H1 (cell line): ENCODE results near the gene MESD. TPM values are rescaled to one million over a fixed set of nuclear protein-coding genes. Genes with fewer than 3 reads are reported as not detected.

Experiments used
- CTCF ChIA-PET: fragments of 300-600 bp; sonication (Branson Sonifier 250); formaldehyde crosslinking; loops from one replicate; lab custom pipeline; 2021; ENCODE audit not compliant: partially characterized antibody; lab: Charles Lee
- POLR2A ChIA-PET: fragments of 300-600 bp; sonication (Branson Sonifier 250); formaldehyde crosslinking; loops from one replicate; lab custom pipeline; 2021; ENCODE audit warnings: inconsistent platforms; ENCODE audit not compliant: partially characterized antibody; lab: Charles Lee
- DNase-seq, 2 experiments: peaks; one replicate each; pipeline versions ENCODE4 v3.0.0 to v3.0.0-alpha.2; 2010 to 2022; ENCODE audit warnings: low spot score in 2 of 2, low read depth in 1 of 2, mixed read lengths in 1 of 2
- FAIRE-seq: peaks from 2 replicates; lab custom pipeline; 2011; peaks lifted over from hg19 to GRCh38; lab: Jason Lieb, UNC
- H2AFZ ChIP-seq: 2 replicates; pipeline ENCODE4 v1.8.1; 2012; ENCODE audit warnings: low read length, inconsistent platforms
- H2AK5ac ChIP-seq: 2 replicates; pipeline ENCODE4 v1.6.1; 2013; ENCODE audit warnings: low read depth, low read length
- H2BK120ac ChIP-seq: replicated peaks from 2 replicates; pipeline ENCODE3; 2013; ENCODE audit warnings: low read depth, low read length, inconsistent platforms
- H2BK12ac ChIP-seq: 2 replicates; pipeline ENCODE4 v1.6.1; 2013; ENCODE audit warnings: low read depth, low read length
- H2BK15ac ChIP-seq: 2 replicates; pipeline ENCODE4 v1.6.1; 2013; ENCODE audit warnings: low read length
- H2BK20ac ChIP-seq: 2 replicates; pipeline ENCODE4 v1.6.1; 2013; ENCODE audit warnings: low read length
- H2BK5ac ChIP-seq: 2 replicates; pipeline ENCODE4 v1.6.1; 2013; ENCODE audit warnings: low read depth, low read length
- H3K14ac ChIP-seq: 2 replicates; pipeline ENCODE4 v1.6.1; 2013; ENCODE audit warnings: inconsistent platforms; ENCODE audit not compliant: insufficient read length
- H3K18ac ChIP-seq: 2 replicates; pipeline ENCODE4 v1.6.1; 2013; ENCODE audit warnings: low read length; ENCODE audit errors: extremely low read depth
- H3K23ac ChIP-seq: 2 replicates; pipeline ENCODE4 v1.6.1; 2013; ENCODE audit warnings: inconsistent platforms; ENCODE audit not compliant: insufficient read length
- H3K23me2 ChIP-seq: 2 replicates; pipeline ENCODE4 v1.6.1; 2013; ENCODE audit warnings: low read depth, low read length
- H3K27ac ChIP-seq: 2 replicates; pipeline ENCODE4 v1.6.1; 2011; ENCODE audit warnings: low read depth, low read length, inconsistent platforms
- H3K27me3 ChIP-seq, 4 experiments: replicated peaks in 1 of 4; 1 replicate in 1 of 4; 2 replicates in 3 of 4; pipeline versions ENCODE4 v1.6.1 to v1.8.1; 2011 to 2013; ENCODE audit warnings: low read length in 3 of 4, mild to moderate bottlenecking in 3 of 4, inconsistent platforms in 2 of 4, mixed read lengths in 2 of 4, moderate library complexity in 1 of 4; ENCODE audit not compliant: control insufficient read depth in 3 of 4, insufficient read depth in 3 of 4; ENCODE audit errors: extremely low read depth in 1 of 4
- H3K36me3 ChIP-seq, 4 experiments: 2 replicates each; pipeline versions ENCODE4 v1.6.1 to v1.8.1; 2011 to 2013; ENCODE audit warnings: mild to moderate bottlenecking in 4 of 4, low read length in 3 of 4, moderate library complexity in 2 of 4, control low read depth in 1 of 4, inconsistent platforms in 1 of 4; ENCODE audit not compliant: insufficient read depth in 4 of 4, control insufficient read depth in 2 of 4
- H3K4ac ChIP-seq: replicated peaks from 2 replicates; pipeline ENCODE3; 2013; ENCODE audit warnings: low read length, low read depth, mixed read lengths, inconsistent platforms; ENCODE audit not compliant: insufficient read length
- H3K4me1 ChIP-seq, 4 experiments: replicated peaks in 1 of 4; 1 replicate in 1 of 4; 2 replicates in 3 of 4; pipeline versions ENCODE4 v1.6.1 to v1.8.1; 2011 to 2013; ENCODE audit warnings: low read length in 3 of 4, inconsistent platforms in 2 of 4, mixed read lengths in 1 of 4; ENCODE audit not compliant: insufficient read depth in 4 of 4, control insufficient read depth in 3 of 4
- H3K4me2 ChIP-seq, 2 experiments: 2 replicates each; pipeline versions ENCODE4 v1.6.1 to v1.8.1; 2011 to 2013; ENCODE audit warnings: low read depth in 2 of 2, low read length in 2 of 2, control low read depth in 1 of 2, inconsistent platforms in 1 of 2, mild to moderate bottlenecking in 1 of 2; ENCODE audit not compliant: insufficient read depth in 1 of 2
- H3K4me3 ChIP-seq, 4 experiments: fragments of 200-600, 300-600 bp in 1 of 4; sonication (generic), shearing (Covaris generic), sonication (Bioruptor Twin) in 1 of 4; 2 replicates each; pipeline versions ENCODE4 v1.5.1 to v1.8.1; 2011 to 2016; ENCODE audit warnings: low read length in 4 of 4, low read depth in 3 of 4, control low read depth in 2 of 4, inconsistent platforms in 2 of 4, mild to moderate bottlenecking in 2 of 4, mixed read lengths in 1 of 4, moderate library complexity in 1 of 4; ENCODE audit not compliant: insufficient read depth in 2 of 4; ENCODE audit errors: extremely low read depth in 1 of 4
- H3K56ac ChIP-seq: replicated peaks from 2 replicates; pipeline ENCODE3; 2013; ENCODE audit warnings: low read depth, mild to moderate bottlenecking, mixed read lengths, low read length, inconsistent platforms; ENCODE audit not compliant: insufficient read length
- H3K79me1 ChIP-seq: 2 replicates; pipeline ENCODE4 v1.6.1; 2013; ENCODE audit warnings: low read depth, low read length, control low read depth
- H3K79me2 ChIP-seq, 2 experiments: 2 replicates each; pipeline versions ENCODE4 v1.6.1 to v1.8.1; 2012 to 2013; ENCODE audit warnings: low read length in 2 of 2, mild to moderate bottlenecking in 2 of 2, inconsistent platforms in 1 of 2; ENCODE audit not compliant: insufficient read depth in 2 of 2, control insufficient read depth in 1 of 2
- H3K9ac ChIP-seq, 4 experiments: replicated peaks in 1 of 4; 1 replicate in 1 of 4; 2 replicates in 3 of 4; pipeline versions ENCODE4 v1.6.1 to v1.8.1; 2011 to 2013; ENCODE audit warnings: low read depth in 3 of 4, low read length in 3 of 4, control low read depth in 2 of 4, mild to moderate bottlenecking in 2 of 4, moderate library complexity in 2 of 4, inconsistent platforms in 1 of 4; ENCODE audit errors: extremely low read depth in 1 of 4
- H3K9me3 ChIP-seq, 2 experiments: 2 replicates each; pipeline versions ENCODE4 v1.6.1 to v1.8.1; 2012 to 2013; ENCODE audit warnings: mild to moderate bottlenecking in 2 of 2, moderate library complexity in 2 of 2, control low read depth in 1 of 2, inconsistent platforms in 1 of 2, low read depth in 1 of 2, low read length in 1 of 2, mixed read lengths in 1 of 2; ENCODE audit not compliant: insufficient read depth in 2 of 2
- H4K20me1 ChIP-seq, 2 experiments: replicated peaks in 1 of 2; 2 replicates each; pipeline versions ENCODE3 to v1.8.1; 2011 to 2013; ENCODE audit warnings: inconsistent platforms in 2 of 2, low read length in 2 of 2, mild to moderate bottlenecking in 1 of 2; ENCODE audit not compliant: insufficient read depth in 2 of 2, control insufficient read depth in 1 of 2
- H4K5ac ChIP-seq: 2 replicates; pipeline ENCODE4 v1.6.1; 2013; ENCODE audit warnings: low read length, low read depth, mixed read lengths, inconsistent platforms; ENCODE audit not compliant: insufficient read length
- H4K8ac ChIP-seq: 2 replicates; pipeline ENCODE4 v1.8.0; 2013; ENCODE audit warnings: mild to moderate bottlenecking, moderate library complexity, low read length, inconsistent platforms; ENCODE audit not compliant: insufficient read depth; ENCODE audit errors: extremely low read depth
- H4K91ac ChIP-seq: replicated peaks from 2 replicates; pipeline ENCODE3; 2013; ENCODE audit warnings: low read length, mixed read lengths, inconsistent platforms; ENCODE audit not compliant: insufficient read length
- CBX5 ChIP-seq: fragments of 300-800, 300-1000 bp; sonication (generic); IDR thresholded peaks from 2 replicates; pipeline ENCODE4 v1.7.1; 2016; ENCODE audit warnings: antibody characterized with exemption, low read length, low read depth
- E2F6 ChIP-seq: IDR thresholded peaks from 2 replicates; pipeline ENCODE4 v1.6.1; 2012; ENCODE audit warnings: inconsistent platforms
- HDAC2 ChIP-seq, 2 experiments: fragments of 300-600 bp in 1 of 2; sonication (generic) in 1 of 2; IDR thresholded peaks; 2 replicates each; pipeline ENCODE4 v1.6.1; 2011 to 2012; ENCODE audit warnings: low read depth in 2 of 2, low read length in 2 of 2, mild to moderate bottlenecking in 2 of 2, moderate library complexity in 2 of 2, borderline replicate concordance in 1 of 2, inconsistent platforms in 1 of 2
- KDM4A ChIP-seq: IDR thresholded peaks from one replicate; pipeline ENCODE4 v1.7.1; 2012; ENCODE audit warnings: low read depth, mild to moderate bottlenecking, moderate library complexity, low read length, inconsistent platforms; ENCODE audit not compliant: severe bottlenecking
- KDM5A ChIP-seq: fragments of 200-600 bp; IDR thresholded peaks from 2 replicates; pipeline ENCODE4 v1.7.1; 2012; ENCODE audit warnings: mild to moderate bottlenecking, low read length, inconsistent platforms, mixed read lengths
- MAX ChIP-seq: IDR thresholded peaks from 2 replicates; pipeline ENCODE4 v1.6.1; 2012; ENCODE audit warnings: inconsistent platforms
- NRF1 ChIP-seq: IDR thresholded peaks from 2 replicates; pipeline ENCODE4 v1.6.1; 2011; ENCODE audit warnings: mild to moderate bottlenecking, low read depth, low read length, improper control_type of control experiment
- SP4 ChIP-seq: IDR thresholded peaks from 2 replicates; pipeline ENCODE4 v1.6.1; 2012; ENCODE audit warnings: low read length, inconsistent platforms
- WGBS, 2 experiments: shearing (Covaris generic) in 1 of 2; methylation state at CpG; one replicate each; pipeline versions ENCODE4 v1.1.6 to v1.1.7; 2013 to 2015; ENCODE audit warnings: low lambda C conversion rate in 2 of 2, mixed read lengths in 2 of 2, inconsistent platforms in 1 of 2, low coverage in 1 of 2, missing lambda C conversion rate in 1 of 2; ENCODE audit not compliant: insufficient replicate concordance in 2 of 2, insufficient coverage in 1 of 2, insufficient read length in 1 of 2; ENCODE audit errors: extremely low coverage in 1 of 2, missing lambda C conversion rate in 1 of 2; 5-methylcytosine and 5-hydroxymethylcytosine counted together
- polyA plus RNA-seq, 7 experiments: library from polyadenylated mRNA; depleted of rRNA in 3 of 7; stranded (reverse) in 5 of 7; unstranded in 2 of 7; fragments of >200 nt in 5 of 7; fragments of 200-250 nt in 2 of 7; gene quantifications; 1 replicate in 5 of 7; 2 replicates in 1 of 7; 4 replicates in 1 of 7; pipeline versions ENCODE4 v1.2.1 to v1.2.3, GENCODE V29; 2011 to 2013; ENCODE audit warnings: missing spikeins in 2 of 7, mixed read lengths in 2 of 7
- total RNA-seq: library from RNA; stranded (reverse); fragmentation: NEBNext Ultra II Directional; extraction: Animal tissue kit (Norgen Biotek cat#: 25700); gene quantifications from 2 replicates; pipeline ENCODE4 v1.2.1, GENCODE V29; 2021

Gene MESD
- total and polyA plus RNA-seq, 2 of the 8 experiments (the other 6 are each of a cell fraction or from before 2014, with no cell fraction given) = 11.0 to 28.3 TPM

- no peak overlapping the region for H4K8ac ChIP-seq
- POLR2A ChIA-PET = interaction anchor here (2.0 kb wide), 1 partner anchor 12 kb away, joined by 8 read pairs; the partner anchor contains the start of gene TLNRD1
- DNase-seq (no peak), FAIRE-seq (no peak)
- no peaks in the 10 kb centered on the region; the same call in 1 of the 2 replicates for H3K79me1 ChIP-seq
- no peaks in the 10 kb centered on the region for H3K79me2 ChIP-seq
- H3K4ac ChIP-seq = no peak overlapping the region
- H3K27ac ChIP-seq = no peak overlapping the region
- no peak overlapping the region for H3K23ac ChIP-seq
- H3K4me1 ChIP-seq = no peaks in the 10 kb centered on the region
- no peak overlapping the region for H3K9ac ChIP-seq
- CTCF ChIA-PET = interaction anchor here (0.7 to 2.2 kb wide), 3 partner anchors 9 to 253 kb away, joined by 3 to 6 read pairs (median 3); no protein-coding TSS in a partner anchor
- no peak overlapping the region for H2AK5ac ChIP-seq
- H2BK12ac ChIP-seq = no peak overlapping the region
- no peak overlapping the region for H2BK120ac ChIP-seq
- H4K5ac ChIP-seq = no peak overlapping the region
- no peak overlapping the region for H2BK15ac ChIP-seq
- H2BK20ac ChIP-seq = no peak overlapping the region
- no peak overlapping the region for H3K56ac ChIP-seq
- H4K20me1 ChIP-seq = no peaks in the 10 kb centered on the region
- H3K27me3 ChIP-seq = no peaks in the 10 kb centered on the region
- H3K9me3 ChIP-seq = no peaks in the 10 kb centered on the region
- no peak overlapping the region for H3K4me3 ChIP-seq
- H3K23me2 ChIP-seq = no peaks in the 10 kb centered on the region
- TF ChIP-seq KDM4A (no peak), KDM5A (no peak), E2F6 (no peak), MAX (no peak), CBX5 (no peak), NRF1 (no peak), SP4 (no peak), HDAC2 (IDR thresholded peaks at IDR 0.05; ENCODE audit: borderline replicate concordance in 1 of 2, low read depth in 2 of 2, low read length in 2 of 2) (no peak)
- no peak overlapping the region for H3K4me2 ChIP-seq
- H2AFZ ChIP-seq = no peak overlapping the region
- H3K18ac ChIP-seq = no peak overlapping the region
- H3K14ac ChIP-seq = no peak overlapping the region
- no peak overlapping the region for H2BK5ac ChIP-seq
- 90% methylated on average over 4 of the region's 4 CpGs; no CpG with 5 or more reads in 1 of the 2 experiments for WGBS, 2 experiments
- no peaks in the 10 kb centered on the region for H3K36me3 ChIP-seq
- no peak overlapping the region for H4K91ac ChIP-seq
Observed at GRCh38 chr15:81013396-81013929, 23.8 kb upstream of the MESD start.
